Nephron (organoid): ENCODE results near the gene GSG1L2.

Experiments
- H3K27ac Mint-ChIP-seq, 3 experiments: 2 replicates each; pipeline ENCODE4 v1.8.0; 2020; ENCODE audit warnings: mixed read lengths in 3 of 3, mild to moderate bottlenecking in 2 of 3, moderate library complexity in 1 of 3
- H3K27me3 Mint-ChIP-seq: 2 replicates; pipeline ENCODE4 v1.8.0; 2021; ENCODE audit warnings: low read depth, mild to moderate bottlenecking, moderate library complexity, mixed read lengths
- H3K36me3 Mint-ChIP-seq: 2 replicates; pipeline ENCODE4 v1.8.0; 2020; ENCODE audit warnings: low read depth, mixed read lengths
- H3K4me1 Mint-ChIP-seq: 2 replicates; pipeline ENCODE4 v1.8.0; 2020; ENCODE audit warnings: mixed read lengths
- H3K4me3 Mint-ChIP-seq, 3 experiments: 2 replicates each; pipeline ENCODE4 v1.8.0; 2020; ENCODE audit warnings: mild to moderate bottlenecking in 3 of 3, mixed read lengths in 3 of 3, moderate library complexity in 2 of 3
- H3K9me3 Mint-ChIP-seq: 2 replicates; pipeline ENCODE4 v1.8.0; 2020; ENCODE audit warnings: mixed read lengths
- CTCF ChIP-seq, 3 experiments: fragments of 200-600 bp; sonication (generic); IDR thresholded peaks; one replicate each; pipeline ENCODE4 v1.5.0; 2021; ENCODE audit warnings: antibody characterized with exemption in 3 of 3; ENCODE audit not compliant: unreplicated experiment in 3 of 3

Gene GSG1L2

GRCh38 chr17:9813166-9813565, 8.7 kb downstream of the GSG1L2 start:
- peaks cover 14% of the 10 kb centered on the region for H3K27me3 Mint-ChIP-seq
- H3K9me3 Mint-ChIP-seq: no peaks in the 10 kb centered on the region
- H3K36me3 Mint-ChIP-seq: no peaks in the 10 kb centered on the region
- no peak overlapping the region for H3K4me3 Mint-ChIP-seq
- H3K4me1 Mint-ChIP-seq: no peaks in the 10 kb centered on the region
- no peak for TF ChIP-seq CTCF (IDR thresholded peaks at IDR 0.05; ENCODE audit: unreplicated experiment in 3 of 3)
- H3K27ac Mint-ChIP-seq: no peak overlapping the region

DNA sequence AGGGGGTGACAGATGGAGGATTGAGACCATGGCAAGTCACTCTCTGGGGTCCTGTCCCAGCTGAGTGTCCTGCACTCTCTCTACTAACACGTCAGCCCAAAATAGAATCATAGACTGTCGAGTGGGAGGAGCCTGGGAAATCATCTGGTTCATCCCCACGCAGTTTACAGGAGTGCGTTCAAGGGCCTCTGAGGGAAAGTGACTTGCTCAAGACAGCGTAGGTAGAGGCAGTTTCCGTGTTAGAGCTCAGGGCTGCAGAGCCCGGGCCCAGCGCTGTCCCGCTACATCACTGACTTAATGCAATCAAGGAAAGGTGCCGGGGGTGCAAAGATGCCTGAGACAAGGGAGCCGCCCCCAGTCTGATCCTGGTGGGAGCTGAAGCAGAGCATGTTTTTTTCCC, 10.3 kb downstream of the GSG1L2 start:
- no peak for TF ChIP-seq CTCF (IDR thresholded peaks at IDR 0.05; ENCODE audit: unreplicated experiment in 3 of 3)
- peaks cover 13% of the 10 kb centered on the region for H3K27me3 Mint-ChIP-seq
- H3K9me3 Mint-ChIP-seq: no peaks in the 10 kb centered on the region
- no peak overlapping the region for H3K27ac Mint-ChIP-seq
- no peaks in the 10 kb centered on the region for H3K4me1 Mint-ChIP-seq
- H3K36me3 Mint-ChIP-seq: no peaks in the 10 kb centered on the region
- H3K4me3 Mint-ChIP-seq: no peak overlapping the region

GRCh38 chr17:9811086-9811485, 10.8 kb downstream of the GSG1L2 start:
- Mint-ChIP-seq H3K27me3 (peaks cover 8% of the 10 kb centered on the region), H3K36me3 (no peaks in the 10 kb centered on the region), H3K4me3 (no peak overlapping the region), H3K4me1 (no peaks in the 10 kb centered on the region), H3K27ac (no peak overlapping the region), H3K9me3 (peaks cover under 1% of the 10 kb centered on the region)
- TF ChIP-seq CTCF (IDR thresholded peaks at IDR 0.05; ENCODE audit: unreplicated experiment in 3 of 3): no peak

GRCh38 chr17:9810100-9810949, 11.6 kb downstream of the GSG1L2 start:
- H3K9me3 Mint-ChIP-seq: peaks cover 4% of the 10 kb centered on the region
- TF ChIP-seq CTCF (IDR thresholded peaks at IDR 0.05; ENCODE audit: unreplicated experiment in 3 of 3): no peak
- no peaks in the 10 kb centered on the region for H3K4me1 Mint-ChIP-seq
- H3K36me3 Mint-ChIP-seq: no peaks in the 10 kb centered on the region
- no peak overlapping the region for H3K4me3 Mint-ChIP-seq
- peaks cover 8% of the 10 kb centered on the region for H3K27me3 Mint-ChIP-seq
- no peak overlapping the region for H3K27ac Mint-ChIP-seq

- H3K4me1 Mint-ChIP-seq: no peaks in the 10 kb centered on the region
- peaks cover 8% of the 10 kb centered on the region for H3K27me3 Mint-ChIP-seq
Measured at GRCh38 chr17:9809409-9809808, 12.5 kb downstream of the GSG1L2 start.

More at GRCh38 chr17:9809409-9809808, 12.5 kb downstream of the GSG1L2 start:
- TF ChIP-seq CTCF (IDR thresholded peaks at IDR 0.05; ENCODE audit: unreplicated experiment in 3 of 3): no peak
- H3K27ac Mint-ChIP-seq: no peak overlapping the region
- peaks cover 13% of the 10 kb centered on the region for H3K9me3 Mint-ChIP-seq
- H3K4me3 Mint-ChIP-seq: no peak overlapping the region
- no peaks in the 10 kb centered on the region for H3K36me3 Mint-ChIP-seq
